ENCODE results near the gene RPS6KA2.

Gene RPS6KA2

DNA sequence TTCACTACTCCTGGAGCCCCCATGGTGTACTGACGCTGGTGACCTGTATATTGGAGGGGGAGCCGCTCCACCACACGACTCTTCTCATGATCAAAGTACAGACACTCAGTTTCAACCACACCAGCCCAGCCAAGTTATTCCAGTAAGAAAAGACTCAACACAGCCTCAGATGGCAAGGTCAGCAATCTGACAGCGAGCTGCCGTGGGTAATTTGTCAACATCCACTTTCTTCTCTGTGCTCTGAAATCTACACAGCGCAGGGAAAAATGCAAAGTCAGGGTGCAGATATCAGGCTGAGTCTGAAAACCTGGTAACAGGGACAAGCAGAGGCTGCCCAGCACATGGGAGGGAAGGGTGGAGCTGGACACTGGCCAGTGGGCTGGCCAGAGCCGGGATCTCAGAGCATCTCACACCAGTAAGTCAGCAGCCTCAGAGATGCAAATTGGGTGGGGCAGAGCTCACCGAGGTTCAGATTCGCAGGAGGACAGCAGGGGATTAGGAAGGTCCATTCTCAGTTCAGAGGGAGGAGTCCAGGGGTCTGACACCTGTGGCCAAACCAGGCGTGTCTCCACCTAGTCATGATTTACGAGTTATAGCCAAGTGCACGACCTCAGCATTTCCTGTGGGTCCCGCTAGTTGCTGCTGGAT lies 44.5 kb upstream of the RPS6KA2 start:
- no peaks in the 10 kb centered on the region for H3K36me3 ChIP-seq (ENCODE audit: control insufficient read depth in 4 of 4, insufficient read depth in 4 of 4, low read length in 3 of 4)
- CTCF ChIA-PET, result interaction anchor here (0.7 to 1.1 kb wide), 2 partner anchors 9 to 103 kb away, joined by 3 to 5 read pairs; no protein-coding TSS in a partner anchor
- H3K4me1 ChIP-seq (ENCODE audit: control extremely low read depth in 1 of 4, control insufficient read depth in 4 of 4, insufficient read depth in 4 of 4, low read length in 3 of 4), result peaks cover 0 to 18% (median 12%) of the 10 kb centered on the region in 4 experiments
- 15% methylated on average over 10 of the region's 13 CpGs for WGBS (ENCODE audit: insufficient coverage)
- H3K9me3 ChIP-seq (ENCODE audit: control extremely low read depth in 1 of 5, control insufficient read depth in 4 of 5, insufficient read depth in 2 of 5, low read depth in 1 of 5, low read length in 4 of 5), result peaks cover 0 to 9% (median 2%) of the 10 kb centered on the region in 5 experiments
- POLR2A ChIA-PET, result no interaction called here
- no peak overlapping the region for H3K27ac ChIP-seq (ENCODE audit: insufficient read depth in 1 of 2, low read depth in 1 of 2, low read length in 2 of 2, poor library complexity in 1 of 2, severe bottlenecking in 2 of 2)
- no peak overlapping the region for H3K4me3 ChIP-seq (ENCODE audit: control insufficient read depth in 1 of 7, extremely low read depth in 1 of 7, insufficient read depth in 4 of 7, low read depth in 2 of 7, low read length in 6 of 7)
- peak in 2 of 3 donors; percentile 13 to 24 for DNase-seq
- peaks cover 3 to 78% (median 29%) of the 10 kb centered on the region in 5 experiments for H3K27me3 ChIP-seq (replicated peaks in 2 of 5; ENCODE audit: control insufficient read depth in 4 of 5, insufficient read depth in 5 of 5, low read length in 4 of 5)

DNA sequence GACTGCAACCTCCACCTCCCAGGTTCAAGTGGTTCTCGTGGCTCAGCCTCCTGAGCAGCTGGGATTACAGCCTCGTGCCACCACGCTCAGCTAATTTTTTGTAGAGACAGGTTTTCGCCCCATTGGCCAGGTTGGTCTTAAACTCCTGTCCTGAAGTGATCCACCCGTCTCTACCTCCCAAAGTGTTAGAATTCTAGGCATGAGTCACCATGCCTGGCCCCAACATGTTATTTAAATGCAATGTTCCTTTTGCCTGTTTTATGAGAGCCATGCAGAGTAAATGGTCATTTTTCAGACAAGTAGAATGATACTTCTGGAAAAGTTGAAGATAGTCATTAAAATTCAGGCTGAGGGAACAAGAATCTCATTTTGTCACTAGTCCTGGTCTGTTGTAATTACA lies 43.8 kb upstream of the RPS6KA2 start:
- ChIA-PET CTCF (interaction anchor here (1.1 kb wide), 1 partner anchor 10 kb away, joined by 5 read pairs; no protein-coding TSS in a partner anchor), POLR2A (no interaction called here)
- no peaks in the 10 kb centered on the region for H3K36me3 ChIP-seq (ENCODE audit: control insufficient read depth in 4 of 4, insufficient read depth in 4 of 4, low read length in 3 of 4)
- no peak overlapping the region for H3K27ac ChIP-seq (ENCODE audit: insufficient read depth in 1 of 2, low read depth in 1 of 2, low read length in 2 of 2, poor library complexity in 1 of 2, severe bottlenecking in 2 of 2)
- H3K4me3 ChIP-seq (ENCODE audit: control insufficient read depth in 1 of 7, extremely low read depth in 1 of 7, insufficient read depth in 4 of 7, low read depth in 2 of 7, low read length in 6 of 7), result no peak overlapping the region
- no peak for DNase-seq
- H3K4me1 ChIP-seq (ENCODE audit: control extremely low read depth in 1 of 4, control insufficient read depth in 4 of 4, insufficient read depth in 4 of 4, low read length in 3 of 4), result peaks cover 0 to 18% (median 12%) of the 10 kb centered on the region in 4 experiments
- H3K9me3 ChIP-seq (ENCODE audit: control extremely low read depth in 1 of 5, control insufficient read depth in 4 of 5, insufficient read depth in 2 of 5, low read depth in 1 of 5, low read length in 4 of 5), result peaks cover 0 to 9% (median 2%) of the 10 kb centered on the region in 5 experiments
- 97% methylated on average over 5 of the region's 5 CpGs for WGBS (ENCODE audit: insufficient coverage)
- H3K27me3 ChIP-seq (replicated peaks in 2 of 5; ENCODE audit: control insufficient read depth in 4 of 5, insufficient read depth in 5 of 5, low read length in 4 of 5), result peaks cover 3 to 73% (median 32%) of the 10 kb centered on the region in 5 experiments

DNA sequence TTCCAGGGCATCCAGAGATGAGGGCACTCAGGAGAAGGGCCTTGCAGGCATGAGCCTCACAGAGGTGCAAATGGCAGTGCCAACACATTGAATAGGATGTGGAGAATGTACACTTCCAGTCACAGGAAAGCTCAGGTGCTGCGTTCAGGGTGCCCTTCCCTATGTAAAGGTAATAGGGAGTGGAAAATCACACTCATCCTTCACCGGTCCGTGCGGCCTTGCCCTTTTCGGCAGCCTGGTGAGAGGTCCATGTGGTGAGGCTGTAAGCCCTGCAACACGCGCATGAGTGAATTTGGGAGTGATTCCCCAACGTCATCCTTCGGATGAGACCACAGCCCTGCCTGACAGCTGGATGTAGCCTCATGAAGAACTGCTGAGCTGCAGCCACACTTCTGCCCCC lies 43.0 kb upstream of the RPS6KA2 start:
- no peak for DNase-seq
- H3K27ac ChIP-seq (ENCODE audit: insufficient read depth in 1 of 2, low read depth in 1 of 2, low read length in 2 of 2, poor library complexity in 1 of 2, severe bottlenecking in 2 of 2), result no peak overlapping the region
- H3K36me3 ChIP-seq (ENCODE audit: control insufficient read depth in 4 of 4, insufficient read depth in 4 of 4, low read length in 3 of 4), result no peaks in the 10 kb centered on the region
- H3K4me1 ChIP-seq (ENCODE audit: control extremely low read depth in 1 of 4, control insufficient read depth in 4 of 4, insufficient read depth in 4 of 4, low read length in 3 of 4), result peaks cover 0 to 18% (median 12%) of the 10 kb centered on the region in 4 experiments
- POLR2A ChIA-PET, result no interaction called here
- CTCF ChIA-PET, result no interaction called here
- 92% methylated on average over 6 of the region's 9 CpGs for WGBS (ENCODE audit: insufficient coverage)
- H3K4me3 ChIP-seq (ENCODE audit: control insufficient read depth in 1 of 7, extremely low read depth in 1 of 7, insufficient read depth in 4 of 7, low read depth in 2 of 7, low read length in 6 of 7), result no peak overlapping the region
- H3K9me3 ChIP-seq (ENCODE audit: control extremely low read depth in 1 of 5, control insufficient read depth in 4 of 5, insufficient read depth in 2 of 5, low read depth in 1 of 5, low read length in 4 of 5), result peaks cover 0 to 9% (median 2%) of the 10 kb centered on the region in 5 experiments
- H3K27me3 ChIP-seq (replicated peaks in 2 of 5; ENCODE audit: control insufficient read depth in 4 of 5, insufficient read depth in 5 of 5, low read length in 4 of 5), result peaks cover 3 to 67% (median 33%) of the 10 kb centered on the region in 5 experiments

DNA sequence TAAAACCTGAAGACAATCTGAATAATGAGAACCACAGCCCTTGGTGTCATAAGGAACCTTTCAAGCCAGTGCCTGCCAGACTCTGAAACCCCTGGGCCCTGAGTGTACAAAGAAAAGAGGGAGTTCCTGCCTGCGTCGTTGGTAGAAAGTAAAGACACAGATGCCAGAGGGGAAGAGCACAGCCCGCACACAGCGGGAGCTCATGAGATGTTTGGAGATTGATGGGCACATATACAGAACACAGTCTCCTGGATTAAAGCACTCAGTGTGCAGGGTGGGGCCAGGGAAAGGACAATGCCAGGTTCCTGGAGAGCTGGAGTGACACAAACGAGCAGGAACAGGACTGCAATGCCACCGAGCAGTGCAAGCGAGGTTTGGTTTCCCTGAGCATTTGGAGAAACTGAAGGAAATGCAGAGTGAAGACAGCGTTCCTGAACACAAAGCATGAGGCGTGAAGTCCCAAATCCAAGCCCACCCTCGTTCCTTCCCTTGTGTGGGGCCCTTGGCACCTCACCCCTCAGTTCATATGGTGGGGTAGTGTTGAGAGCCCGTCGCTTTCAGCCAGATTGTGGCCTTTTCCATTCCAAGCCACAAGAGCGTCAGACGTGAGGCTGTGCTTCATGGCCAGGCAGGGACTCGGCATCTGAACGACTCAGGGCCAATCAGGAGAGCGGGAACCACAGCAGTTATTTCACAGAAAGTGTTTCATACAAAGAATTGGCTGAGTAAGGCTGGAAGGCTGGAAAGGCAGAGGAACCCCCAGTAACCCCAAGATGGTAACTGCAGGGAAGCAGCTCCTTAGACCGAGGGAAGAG lies 41.0 kb upstream of the RPS6KA2 start:
- CTCF ChIA-PET, result interaction anchor here (1.1 to 1.3 kb wide), 2 partner anchors 9 to 12 kb away, joined by 3 read pairs; no protein-coding TSS in a partner anchor

DNA sequence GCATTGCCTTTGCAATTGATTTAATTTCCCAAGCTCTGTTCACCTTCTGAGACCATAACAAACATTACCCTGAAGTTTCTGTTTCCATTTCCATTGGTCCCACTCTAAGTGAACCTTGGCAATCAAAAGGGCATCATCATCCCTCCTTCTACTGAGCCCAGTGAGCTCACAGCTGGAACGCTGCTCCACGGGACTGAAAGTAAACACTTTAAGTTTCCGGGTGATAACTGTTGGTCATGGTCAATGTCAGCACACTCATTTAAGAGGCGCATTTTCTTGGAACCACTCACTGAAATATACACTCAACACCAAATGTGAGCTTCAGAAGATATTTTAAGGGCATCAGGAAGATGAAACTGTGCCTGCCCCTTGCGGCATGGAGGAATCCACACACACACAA lies 37.1 kb upstream of the RPS6KA2 start:
- ChIA-PET CTCF (no interaction called here), POLR2A (no interaction called here)
- H3K27me3 ChIP-seq (replicated peaks in 2 of 5; ENCODE audit: control insufficient read depth in 4 of 5, insufficient read depth in 5 of 5, low read length in 4 of 5), result peaks cover 0 to 34% (median 17%) of the 10 kb centered on the region in 5 experiments
- no peak for DNase-seq
- H3K36me3 ChIP-seq (ENCODE audit: control insufficient read depth in 4 of 4, insufficient read depth in 4 of 4, low read length in 3 of 4), result no peaks in the 10 kb centered on the region
- no peaks in the 10 kb centered on the region for H3K4me1 ChIP-seq (ENCODE audit: control extremely low read depth in 1 of 4, control insufficient read depth in 4 of 4, insufficient read depth in 4 of 4, low read length in 3 of 4)
- no peak overlapping the region for H3K27ac ChIP-seq (ENCODE audit: insufficient read depth in 1 of 2, low read depth in 1 of 2, low read length in 2 of 2, poor library complexity in 1 of 2, severe bottlenecking in 2 of 2)
- H3K9me3 ChIP-seq (ENCODE audit: control extremely low read depth in 1 of 5, control insufficient read depth in 4 of 5, insufficient read depth in 2 of 5, low read depth in 1 of 5, low read length in 4 of 5), result peaks cover 0 to 3% (median 0%) of the 10 kb centered on the region in 5 experiments
- 100% methylated on average over 3 of the region's 5 CpGs for WGBS (ENCODE audit: insufficient coverage)
- H3K4me3 ChIP-seq (ENCODE audit: control insufficient read depth in 1 of 7, extremely low read depth in 1 of 7, insufficient read depth in 4 of 7, low read depth in 2 of 7, low read length in 6 of 7), result no peak overlapping the region

More for the DNA sequence above, 41.0 kb upstream of the RPS6KA2 start:
- H3K27ac ChIP-seq (ENCODE audit: insufficient read depth in 1 of 2, low read depth in 1 of 2, low read length in 2 of 2, poor library complexity in 1 of 2, severe bottlenecking in 2 of 2), result no peak overlapping the region
- POLR2A ChIA-PET, result no interaction called here
- 94% methylated on average over 16 of the region's 18 CpGs for WGBS (ENCODE audit: insufficient coverage)
- H3K36me3 ChIP-seq (ENCODE audit: control insufficient read depth in 4 of 4, insufficient read depth in 4 of 4, low read length in 3 of 4), result no peaks in the 10 kb centered on the region
- peaks cover 0 to 16% (median 10%) of the 10 kb centered on the region in 4 experiments for H3K4me1 ChIP-seq (ENCODE audit: control extremely low read depth in 1 of 4, control insufficient read depth in 4 of 4, insufficient read depth in 4 of 4, low read length in 3 of 4)
- H3K4me3 ChIP-seq (ENCODE audit: control insufficient read depth in 1 of 7, extremely low read depth in 1 of 7, insufficient read depth in 4 of 7, low read depth in 2 of 7, low read length in 6 of 7), result no peak overlapping the region
- H3K27me3 ChIP-seq (replicated peaks in 2 of 5; ENCODE audit: control insufficient read depth in 4 of 5, insufficient read depth in 5 of 5, low read length in 4 of 5), result peaks cover 0 to 55% (median 31%) of the 10 kb centered on the region in 5 experiments
- no peak for DNase-seq
- H3K9me3 ChIP-seq (ENCODE audit: control extremely low read depth in 1 of 5, control insufficient read depth in 4 of 5, insufficient read depth in 2 of 5, low read depth in 1 of 5, low read length in 4 of 5), result peaks cover 0 to 9% (median 4%) of the 10 kb centered on the region in 5 experiments

DNA sequence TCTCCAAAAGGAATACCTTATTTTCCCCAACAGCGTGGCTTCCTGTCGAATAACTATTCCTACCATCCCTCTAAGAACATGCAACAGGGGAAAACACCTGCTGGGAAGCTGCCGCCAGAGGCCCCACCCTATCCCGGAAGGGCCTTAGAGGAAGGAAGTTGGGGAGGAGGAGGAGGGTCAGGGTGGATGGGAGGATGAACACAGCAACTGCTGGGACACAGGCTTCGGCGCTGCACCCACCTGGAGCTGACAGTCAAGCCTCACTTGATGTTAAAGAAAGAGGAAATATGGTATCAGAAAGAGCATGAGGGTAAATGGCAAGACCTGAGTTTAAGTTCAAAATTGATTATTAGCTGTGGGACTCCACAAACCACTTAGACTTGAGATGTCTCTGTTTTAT lies 36.5 kb upstream of the RPS6KA2 start:
- ChIA-PET CTCF (interaction anchor here (1.1 kb wide), 1 partner anchor 228 kb away, joined by 3 read pairs; no protein-coding TSS in a partner anchor), POLR2A (no interaction called here)
- Histone ChIP-seq H3K9me3 (ENCODE audit: control extremely low read depth in 1 of 5, control insufficient read depth in 4 of 5, insufficient read depth in 2 of 5, low read depth in 1 of 5, low read length in 4 of 5) (peaks cover 0 to 3% (median 0%) of the 10 kb centered on the region in 5 experiments), H3K27ac (ENCODE audit: insufficient read depth in 1 of 2, low read depth in 1 of 2, low read length in 2 of 2, poor library complexity in 1 of 2, severe bottlenecking in 2 of 2) (no peak overlapping the region), H3K36me3 (ENCODE audit: control insufficient read depth in 4 of 4, insufficient read depth in 4 of 4, low read length in 3 of 4) (no peaks in the 10 kb centered on the region), H3K4me3 (ENCODE audit: control insufficient read depth in 1 of 7, extremely low read depth in 1 of 7, insufficient read depth in 4 of 7, low read depth in 2 of 7, low read length in 6 of 7) (no peak overlapping the region), H3K4me1 (ENCODE audit: control extremely low read depth in 1 of 4, control insufficient read depth in 4 of 4, insufficient read depth in 4 of 4, low read length in 3 of 4) (peaks cover 0 to 4% (median 3%) of the 10 kb centered on the region in 4 experiments), H3K27me3 (replicated peaks in 2 of 5; ENCODE audit: control insufficient read depth in 4 of 5, insufficient read depth in 5 of 5, low read length in 4 of 5) (peaks cover 0 to 30% (median 17%) of the 10 kb centered on the region in 5 experiments)
- DNase-seq, result no peak
- 57% methylated on average over 3 of the region's 6 CpGs for WGBS (ENCODE audit: insufficient coverage)
